Gastroesophageal sphincter (tissue), 4 donors: ENCODE data around the gene SMAD6. TPM values are rescaled to one million over a fixed set of nuclear protein-coding genes. Genes with fewer than 3 reads are reported as not detected.
"Not testable (repeated sequence)": the region's sequence is repeated elsewhere in the genome, so short reads cannot be mapped to it uniquely, and the experiment has no call there.

Experiments used
- ATAC-seq: fragments of 150-250 bp; one replicate; pipeline ENCODE4 v1.9.1; 2016; ENCODE audit warnings: mild to moderate bottlenecking, moderate library complexity
- H3K27ac ChIP-seq, 4 donors: fragments of 200-600 bp; sonication (generic) in 3 of 4; 1 replicate in 3 of 4; 2 replicates in 1 of 4; pipeline ENCODE4 v1.5.1; 2016 to 2019
- H3K27me3 ChIP-seq: fragments of 200-600 bp; sonication (generic); one replicate; pipeline ENCODE4 v1.5.1; 2019
- H3K36me3 ChIP-seq, 2 donors: fragments of 200-600 bp; sonication (generic); one replicate each; pipeline ENCODE4 v1.5.1; 2019; ENCODE audit warnings: control low read depth in 1 of 2
- H3K4me1 ChIP-seq, 3 donors: fragments of 200-600 bp; sonication (generic); 1 replicate in 2 of 3; 2 replicates in 1 of 3; pipeline ENCODE4 v1.5.1; 2016 to 2019; ENCODE audit warnings: control low read depth in 2 of 3
- H3K4me3 ChIP-seq, 2 donors: fragments of 200-600 bp; sonication (generic); one replicate each; pipeline ENCODE4 v1.5.1; 2019; ENCODE audit warnings: mild to moderate bottlenecking in 1 of 2, moderate library complexity in 1 of 2
- H3K9me3 ChIP-seq, 3 donors: fragments of 200-600 bp; sonication (generic); one replicate each; pipeline ENCODE4 v1.5.1; 2017 to 2019; ENCODE audit warnings: control low read depth in 2 of 3
- CTCF ChIP-seq, 4 experiments: fragments of 200-600 bp in 2 of 4; fragments of 450-650 bp in 2 of 4; sonication (generic) in 1 of 4; IDR thresholded peaks; one replicate each; pipeline ENCODE4 v1.5.1; 2017 to 2019; ENCODE audit warnings: antibody characterized with exemption in 4 of 4, mild to moderate bottlenecking in 2 of 4, moderate library complexity in 2 of 4
- EP300 ChIP-seq: sonication (generic); formaldehyde crosslinking; IDR thresholded peaks from one replicate; pipeline ENCODE4 v1.6.1; 2017; ENCODE audit warnings: antibody characterized with exemption, mild to moderate bottlenecking
- POLR2A ChIP-seq, 2 donors: fragments of 450-650 bp; IDR thresholded peaks; one replicate each; pipeline ENCODE4 v1.6.1; 2017; ENCODE audit warnings: antibody characterized with exemption in 2 of 2, mild to moderate bottlenecking in 2 of 2, moderate library complexity in 1 of 2
- POLR2AphosphoS5 ChIP-seq: sonication (generic); formaldehyde crosslinking; IDR thresholded peaks from one replicate; pipeline ENCODE4 v1.6.1; 2017; ENCODE audit warnings: antibody characterized with exemption
- WGBS, 2 donors: methylation state at CpG; one replicate each; pipeline ENCODE4 v1.1.5; 2018; ENCODE audit warnings: low coverage in 1 of 2; 5-methylcytosine and 5-hydroxymethylcytosine counted together
- total RNA-seq, 4 donors: library from RNA; depleted of rRNA; stranded (reverse); fragments of >200 nt; gene quantifications; one replicate each; pipeline ENCODE4 v1.1.0, GENCODE V29; 2016

The SMAD6 gene
- total RNA-seq, 4 donors from 2014 or later = 9.9 to 11.2 (median 10.9) TPM

GRCh38 chr15:66827698-66828055, 125.6 kb downstream of the SMAD6 start:
- no peak for ATAC-seq
- WGBS, 2 donors = 67 to 90% methylated on average over 1 to 2 of the region's 6 CpGs
- Histone ChIP-seq H3K4me3 (no peak overlapping the region), H3K9me3 (no peaks in the 10 kb centered on the region), H3K27me3 (no peaks in the 10 kb centered on the region), H3K36me3 (no peaks in the 10 kb centered on the region), H3K4me1 (no peaks in the 10 kb centered on the region), H3K27ac (no peak overlapping the region)
- TF ChIP-seq POLR2A (IDR thresholded peaks at IDR 0.05) (no peak), CTCF (IDR thresholded peaks at IDR 0.05) (no peak), POLR2AphosphoS5 (no peak), EP300 (no peak)

GRCh38 chr15:66828817-66829541, 126.9 kb downstream of the SMAD6 start:
- H3K9me3 ChIP-seq, H3K27me3 ChIP-seq, H3K27ac ChIP-seq, ATAC-seq, H3K36me3 ChIP-seq, H3K4me1 ChIP-seq, H3K4me3 ChIP-seq: not testable (repeated sequence)
- WGBS, 2 donors = 94 to 96% methylated on average over 7 to 11 of the region's 11 CpGs

- no peak for TF ChIP-seq POLR2AphosphoS5
- no peak for TF ChIP-seq EP300
- no peak for TF ChIP-seq POLR2A (IDR thresholded peaks at IDR 0.05)
- no peak for TF ChIP-seq CTCF (IDR thresholded peaks at IDR 0.05)
- Histone ChIP-seq H3K4me3 (no peak overlapping the region), H3K9me3 (no peaks in the 10 kb centered on the region), H3K4me1 (no peaks in the 10 kb centered on the region), H3K36me3 (no peaks in the 10 kb centered on the region), H3K27me3 (no peaks in the 10 kb centered on the region), H3K27ac (no peak overlapping the region)
- no peak for ATAC-seq
- WGBS, 2 donors = 100% methylated on average over 1 to 4 of the region's 4 CpGs
Observed at GRCh38 chr15:66829551-66830121, 127.6 kb downstream of the SMAD6 start.

- WGBS, 2 donors = 44 to 90% methylated on average over 2 to 4 of the region's 6 CpGs
- Histone ChIP-seq H3K9me3 (no peaks in the 10 kb centered on the region), H3K27ac (no peak overlapping the region), H3K4me1 (no peaks in the 10 kb centered on the region), H3K4me3 (no peak overlapping the region), H3K36me3 (no peaks in the 10 kb centered on the region), H3K27me3 (no peaks in the 10 kb centered on the region)
- ATAC-seq = no peak
- no peak for TF ChIP-seq EP300
- no peak for TF ChIP-seq CTCF (IDR thresholded peaks at IDR 0.05)
- no peak for TF ChIP-seq POLR2AphosphoS5
- no peak for TF ChIP-seq POLR2A (IDR thresholded peaks at IDR 0.05)
Observed at GRCh38 chr15:66830358-66830757, 128.3 kb downstream of the SMAD6 start.

GRCh38 chr15:66830823-66831222, 128.8 kb downstream of the SMAD6 start:
- no peak overlapping the region for H3K27ac ChIP-seq
- H3K36me3 ChIP-seq = no peaks in the 10 kb centered on the region
- H3K4me1 ChIP-seq = no peaks in the 10 kb centered on the region
- no peaks in the 10 kb centered on the region for H3K9me3 ChIP-seq
- ATAC-seq = no peak
- TF ChIP-seq POLR2AphosphoS5 (no peak), EP300 (no peak), POLR2A (IDR thresholded peaks at IDR 0.05) (no peak), CTCF (IDR thresholded peaks at IDR 0.05) (no peak)
- H3K27me3 ChIP-seq = no peaks in the 10 kb centered on the region
- H3K4me3 ChIP-seq = no peak overlapping the region
- WGBS, 2 donors = 86 to 87% methylated on average over 3 of the region's 3 CpGs
